BJ (cell line): ENCODE results near the gene FUT6. TPM values are rescaled to one million over a fixed set of nuclear protein-coding genes. Genes with fewer than 3 reads are reported as not detected.

Experiments
- CTCF ChIA-PET: fragments of 350-600 bp; formaldehyde crosslinking; extraction: SDS; loops from one replicate; lab custom pipeline; 2021; ENCODE audit warnings: antibody characterized with exemption, inconsistent platforms; lab: Yijun Ruan, JAX
- POLR2A ChIA-PET: fragments of 300-600 bp; sonication (Branson Sonifier 250); formaldehyde crosslinking; extraction: SDS; loops from one replicate; lab custom pipeline; 2021; ENCODE audit warnings: antibody characterized with exemption; lab: Charles Lee
- DNase-seq: peaks from one replicate; pipeline ENCODE4 v3.0.0-alpha.2; 2011; ENCODE audit warnings: low read depth
- H3K27me3 ChIP-seq: 2 replicates; pipeline ENCODE4 v1.6.0; 2011; ENCODE audit warnings: low read length; ENCODE audit not compliant: control insufficient read depth, insufficient read depth
- H3K36me3 ChIP-seq: 2 replicates; pipeline ENCODE4 v1.5.1; 2011; ENCODE audit warnings: low read length; ENCODE audit not compliant: control insufficient read depth, insufficient read depth
- H3K4me3 ChIP-seq: 2 replicates; pipeline ENCODE4 v1.5.1; 2011; ENCODE audit warnings: low read depth, mild to moderate bottlenecking, control low read depth, low read length
- CTCF ChIP-seq: IDR thresholded peaks from 2 replicates; pipeline ENCODE4 v1.5.1; 2011; ENCODE audit warnings: low read depth, mild to moderate bottlenecking, control low read depth, inconsistent platforms, low read length, moderate library complexity; ENCODE audit not compliant: insufficient read depth
- polyA plus RNA-seq: library from polyadenylated mRNA; depleted of rRNA; stranded (reverse); fragments of >200 nt; gene quantifications from 2 replicates; pipeline ENCODE4 v1.2.3, GENCODE V29; 2011

Gene FUT6
- polyA plus RNA-seq, 1 experiment: not detected

- DNase-seq: no peak
- TF ChIP-seq CTCF: no peak
- ChIA-PET CTCF (interaction anchor here (0.9 to 2.8 kb wide), 4 partner anchors 9 to 100 kb away, joined by 3 to 57 read pairs (median 4); partner anchors contain the start of gene DUS3L), POLR2A (no interaction called here)
- Histone ChIP-seq H3K27me3 (peaks cover 9% of the 10 kb centered on the region), H3K4me3 (no peak overlapping the region), H3K36me3 (no peaks in the 10 kb centered on the region)
Measured at GRCh38 chr19:5801796-5802619, 37.5 kb downstream of the FUT6 start.

- ChIA-PET POLR2A (no interaction called here), CTCF (interaction anchor here (1.1 to 1.5 kb wide), 3 partner anchors 7 to 187 kb away, joined by 3 to 4 read pairs (median 3); no protein-coding TSS in a partner anchor)
- TF ChIP-seq CTCF: no peak
- Histone ChIP-seq H3K4me3 (no peak overlapping the region), H3K27me3 (peaks cover 8% of the 10 kb centered on the region), H3K36me3 (no peaks in the 10 kb centered on the region)
- DNase-seq: no peak
Measured at GRCh38 chr19:5800361-5801270, 38.9 kb downstream of the FUT6 start.

GRCh38 chr19:5799247-5800241 lies 40.0 kb downstream of the FUT6 start:
- no peak for TF ChIP-seq CTCF
- no peak for DNase-seq
- Histone ChIP-seq H3K36me3 (no peaks in the 10 kb centered on the region), H3K4me3 (no peak overlapping the region), H3K27me3 (peaks cover 6% of the 10 kb centered on the region)
- ChIA-PET POLR2A (no interaction called here), CTCF (interaction anchor here (1.1 kb wide), 1 partner anchor 188 kb away, joined by 3 read pairs; no protein-coding TSS in a partner anchor)

- DNase-seq: no peak
Measured at GRCh38 chr19:5798244-5798643, 41.3 kb downstream of the FUT6 start.

More at GRCh38 chr19:5798244-5798643, 41.3 kb downstream of the FUT6 start:
- Histone ChIP-seq H3K4me3 (no peak overlapping the region), H3K27me3 (peaks cover 3% of the 10 kb centered on the region; the same call in 1 of the 2 replicates), H3K36me3 (no peaks in the 10 kb centered on the region)
- ChIA-PET POLR2A (no interaction called here), CTCF (no interaction called here)
- no peak for TF ChIP-seq CTCF
